Parathyroid adenoma (tissue), 2 donors: ENCODE measurements around the gene MCAT.

Source experiments
- H2AFZ ChIP-seq: fragments of 300-600 bp; sonication (generic); one replicate; pipeline ENCODE4 v1.7.0; 2017; ENCODE audit warnings: antibody characterized with exemption, mild to moderate bottlenecking
- H3K27ac ChIP-seq: fragments of 300-600 bp; sonication (generic); one replicate; pipeline ENCODE4 v1.7.0; 2017
- H3K27me3 ChIP-seq: fragments of 300-600 bp; sonication (generic); one replicate; pipeline ENCODE4 v1.7.0; 2017; ENCODE audit warnings: low read length; ENCODE audit not compliant: control insufficient read depth, insufficient read depth
- H3K36me3 ChIP-seq: fragments of 300-600 bp; sonication (generic); one replicate; pipeline ENCODE4 v1.7.0; 2017; ENCODE audit warnings: low read length; ENCODE audit not compliant: control insufficient read depth, insufficient read depth
- H3K4me1 ChIP-seq: fragments of 300-600 bp; sonication (generic); one replicate; pipeline ENCODE4 v1.7.0; 2017; ENCODE audit warnings: control low read depth
- H3K4me2 ChIP-seq: fragments of 300-600 bp; sonication (generic); one replicate; pipeline ENCODE4 v1.7.0; 2017; ENCODE audit warnings: low read length
- H3K4me3 ChIP-seq: fragments of 300-600 bp; sonication (generic); one replicate; pipeline ENCODE4 v1.7.0; 2017; ENCODE audit warnings: low read depth, low read length
- H3K79me2 ChIP-seq: fragments of 300-600 bp; sonication (generic); one replicate; pipeline ENCODE4 v1.7.0; 2017; ENCODE audit warnings: control low read depth
- H3K9ac ChIP-seq: fragments of 300-600 bp; sonication (generic); one replicate; pipeline ENCODE4 v1.7.0; 2017; ENCODE audit warnings: mild to moderate bottlenecking
- H3K9me3 ChIP-seq: fragments of 300-600 bp; sonication (generic); one replicate; pipeline ENCODE4 v1.7.0; 2017; ENCODE audit warnings: low read length; ENCODE audit not compliant: control insufficient read depth
- CTCF ChIP-seq: fragments of 300-600 bp; sonication (generic); IDR thresholded peaks from one replicate; pipeline ENCODE4 v1.7.0; 2017; ENCODE audit warnings: antibody characterized with exemption, mild to moderate bottlenecking
- donor health status: primary hyperparathyroidism.

The MCAT gene

GRCh38 chr22:43128116-43128515 lies 15.1 kb downstream of the MCAT start:
- Histone ChIP-seq H3K9ac (no peak overlapping the region), H3K36me3 (no peaks in the 10 kb centered on the region), H3K27ac (no peak overlapping the region), H2AFZ (no peak overlapping the region), H3K4me1 (no peaks in the 10 kb centered on the region), H3K4me2 (no peak overlapping the region), H3K4me3 (no peak overlapping the region), H3K79me2 (no peaks in the 10 kb centered on the region), H3K27me3 (no peaks in the 10 kb centered on the region), H3K9me3 (no peaks in the 10 kb centered on the region)
- no peak for TF ChIP-seq CTCF

- H3K9me3 ChIP-seq: no peaks in the 10 kb centered on the region
- H3K27ac ChIP-seq: no peak overlapping the region
- H3K4me1 ChIP-seq: no peaks in the 10 kb centered on the region
- no peak overlapping the region for H2AFZ ChIP-seq
- no peak overlapping the region for H3K4me3 ChIP-seq
- H3K36me3 ChIP-seq: no peaks in the 10 kb centered on the region
- TF ChIP-seq CTCF: no peak
- no peaks in the 10 kb centered on the region for H3K79me2 ChIP-seq
- no peaks in the 10 kb centered on the region for H3K27me3 ChIP-seq
- H3K4me2 ChIP-seq: no peak overlapping the region
- no peak overlapping the region for H3K9ac ChIP-seq
Measured at GRCh38 chr22:43127166-43127908, 15.9 kb downstream of the MCAT start.

GRCh38 chr22:43126501-43127165 lies 16.6 kb downstream of the MCAT start:
- no peaks in the 10 kb centered on the region for H3K36me3 ChIP-seq

GRCh38 chr22:43118953-43119458 lies 24.2 kb downstream of the MCAT start:
- Histone ChIP-seq H3K4me2 (no peak overlapping the region), H3K4me3 (no peak overlapping the region), H3K9ac (no peak overlapping the region), H3K27ac (no peak overlapping the region), H3K36me3 (no peaks in the 10 kb centered on the region), H3K79me2 (no peaks in the 10 kb centered on the region), H2AFZ (no peak overlapping the region), H3K4me1 (no peaks in the 10 kb centered on the region), H3K9me3 (no peaks in the 10 kb centered on the region), H3K27me3 (no peaks in the 10 kb centered on the region)
- TF ChIP-seq CTCF: no peak

More at GRCh38 chr22:43126501-43127165, 16.6 kb downstream of the MCAT start:
- TF ChIP-seq CTCF: no peak
- no peaks in the 10 kb centered on the region for H3K4me1 ChIP-seq
- H3K27ac ChIP-seq: no peak overlapping the region
- no peaks in the 10 kb centered on the region for H3K79me2 ChIP-seq
- no peak overlapping the region for H3K4me2 ChIP-seq
- H3K4me3 ChIP-seq: no peak overlapping the region
- no peaks in the 10 kb centered on the region for H3K9me3 ChIP-seq
- no peak overlapping the region for H2AFZ ChIP-seq
- H3K9ac ChIP-seq: no peak overlapping the region
- no peaks in the 10 kb centered on the region for H3K27me3 ChIP-seq
